Measurements from ENCODE around the gene UST. TPM values are rescaled to one million over a fixed set of nuclear protein-coding genes. Genes with fewer than 3 reads are reported as not detected.
"Not testable (repeated sequence)": the region's sequence is repeated elsewhere in the genome, so short reads cannot be mapped to it uniquely, and the experiment has no call there.

Gene UST
- total RNA-seq, 1 donor from 2014 or later, result 9.7 TPM

DNA sequence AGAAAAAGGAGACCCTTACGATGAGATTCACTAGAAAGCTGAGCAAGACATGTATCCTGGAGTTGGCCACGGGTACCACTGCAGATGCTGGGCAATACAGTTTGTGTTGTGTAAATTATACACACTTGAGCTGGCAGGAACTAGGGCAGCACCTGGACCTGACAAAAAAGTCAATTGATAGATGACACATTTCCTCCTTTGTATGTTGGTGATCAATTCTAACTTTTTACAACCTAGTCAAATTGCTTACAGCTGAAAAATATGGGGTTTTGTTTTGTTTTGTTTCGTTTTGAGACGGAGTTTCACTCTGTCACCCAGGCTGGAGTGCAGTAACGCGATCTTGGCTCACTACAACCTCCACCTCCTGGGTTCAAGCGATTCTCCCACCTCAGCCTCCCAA lies 108.9 kb downstream of the UST start:
- Mint-ChIP-seq H3K27ac (no peak overlapping the region), H3K27me3 (no peaks in the 10 kb centered on the region), H3K36me3 (peaks cover 3% of the 10 kb centered on the region), H3K4me1 (ENCODE audit: unreplicated experiment) (peaks cover 37% of the 10 kb centered on the region), H3K4me3 (no peak overlapping the region), H3K9me3 (peaks cover 15% of the 10 kb centered on the region)
- no peak for TF ChIP-seq CTCF (conservative IDR thresholded peaks at IDR 0.05)
- no peak for DNase-seq (ENCODE audit: extremely low spot score, unreplicated experiment)

- Mint-ChIP-seq H3K27ac (no peak overlapping the region), H3K36me3 (peaks cover 3% of the 10 kb centered on the region), H3K9me3 (peaks cover 15% of the 10 kb centered on the region), H3K4me1 (ENCODE audit: unreplicated experiment) (peaks cover 20% of the 10 kb centered on the region), H3K4me3 (no peak overlapping the region), H3K27me3 (no peaks in the 10 kb centered on the region)
- TF ChIP-seq CTCF (conservative IDR thresholded peaks at IDR 0.05), result no peak
- no peak for DNase-seq (ENCODE audit: extremely low spot score, unreplicated experiment)
Measured at GRCh38 chr6:148857798-148858390, 111.1 kb downstream of the UST start.

DNA sequence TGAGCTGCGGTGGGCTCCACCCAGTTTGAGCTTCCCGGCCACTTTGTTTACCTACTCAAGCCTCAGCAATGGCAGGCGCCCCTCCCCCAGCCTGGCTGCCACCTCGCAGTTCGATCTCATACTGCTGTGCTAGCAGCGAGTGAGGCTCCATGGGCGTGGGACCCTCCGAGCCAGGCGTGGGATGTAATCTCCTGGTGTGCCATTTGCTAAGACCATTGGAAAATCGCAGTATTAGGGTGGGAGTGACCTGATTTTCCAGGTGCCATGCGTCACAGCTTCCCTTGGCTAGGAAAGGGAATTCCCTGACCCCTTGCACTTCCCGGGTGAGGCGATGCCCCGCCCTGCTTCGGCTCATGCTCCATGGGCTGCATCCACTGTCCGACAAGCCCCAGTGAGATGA lies 117.3 kb downstream of the UST start:
- H3K36me3 Mint-ChIP-seq; H3K27me3 Mint-ChIP-seq; H3K4me3 Mint-ChIP-seq; H3K9me3 Mint-ChIP-seq; H3K4me1 Mint-ChIP-seq (ENCODE audit: unreplicated experiment); DNase-seq (ENCODE audit: extremely low spot score, unreplicated experiment); H3K27ac Mint-ChIP-seq: not testable (repeated sequence)

DNA sequence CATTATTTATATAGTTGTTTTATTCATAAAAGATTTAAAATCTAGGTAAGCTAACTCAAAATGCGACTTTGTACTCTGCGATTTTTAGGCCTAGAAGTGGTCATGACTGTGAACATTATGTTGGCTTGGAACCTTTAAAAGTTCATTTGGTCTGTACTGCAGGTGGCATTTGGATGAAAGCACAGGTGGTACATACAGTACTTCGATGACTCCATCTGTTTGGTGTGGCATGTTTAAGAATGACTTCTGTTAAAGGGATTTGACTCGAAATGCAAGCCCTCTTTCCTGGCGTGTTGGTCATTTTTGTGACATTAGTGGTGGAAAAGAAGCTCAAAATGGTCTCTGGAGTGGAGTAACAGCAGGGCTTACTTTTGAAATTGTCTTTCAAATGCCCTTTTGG lies 118.1 kb downstream of the UST start:
- Mint-ChIP-seq H3K9me3 (no peaks in the 10 kb centered on the region), H3K27me3 (no peaks in the 10 kb centered on the region), H3K4me1 (ENCODE audit: unreplicated experiment) (peaks cover 8% of the 10 kb centered on the region), H3K36me3 (no peaks in the 10 kb centered on the region), H3K4me3 (no peak overlapping the region), H3K27ac (no peak overlapping the region)
- no peak for DNase-seq (ENCODE audit: extremely low spot score, unreplicated experiment)
- TF ChIP-seq CTCF (conservative IDR thresholded peaks at IDR 0.05), result no peak

DNA sequence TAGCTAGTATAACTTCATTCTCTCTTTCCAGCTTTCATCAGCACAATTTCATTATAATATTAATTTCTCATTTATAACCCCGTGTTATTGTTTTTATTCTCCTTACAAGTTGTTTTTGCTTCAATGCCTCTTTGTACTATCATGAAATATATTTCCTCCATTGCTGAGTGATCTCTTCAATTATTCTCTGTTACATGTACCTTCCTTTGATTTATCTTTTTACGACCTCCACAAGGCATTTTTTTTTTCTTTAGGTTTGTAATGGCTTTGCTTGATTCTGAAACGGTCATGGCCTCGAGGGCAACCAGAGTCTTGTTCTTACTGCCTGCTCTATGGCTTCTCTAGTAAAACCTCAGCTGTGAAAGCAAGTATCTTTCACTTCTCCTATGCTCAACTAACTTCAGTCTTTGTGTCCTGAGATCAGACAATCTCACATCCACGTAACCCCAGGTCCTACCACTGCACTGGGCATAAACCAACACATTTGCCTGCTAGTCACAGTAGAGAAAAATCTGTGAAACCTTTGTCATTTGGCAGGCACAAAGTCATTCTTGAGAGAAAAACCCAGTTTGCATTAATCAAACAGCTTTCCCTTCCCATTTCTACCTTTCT lies 119.9 kb downstream of the UST start:
- Mint-ChIP-seq H3K27me3 (no peaks in the 10 kb centered on the region), H3K4me3 (no peak overlapping the region), H3K4me1 (ENCODE audit: unreplicated experiment) (peaks cover 8% of the 10 kb centered on the region), H3K27ac (no peak overlapping the region), H3K9me3 (peaks cover 4% of the 10 kb centered on the region), H3K36me3 (no peaks in the 10 kb centered on the region)
- DNase-seq (ENCODE audit: extremely low spot score, unreplicated experiment), result no peak
- TF ChIP-seq CTCF (conservative IDR thresholded peaks at IDR 0.05), result no peak

- Mint-ChIP-seq H3K4me3 (no peak overlapping the region), H3K27ac (no peak overlapping the region), H3K36me3 (no peaks in the 10 kb centered on the region), H3K9me3 (peaks cover 4% of the 10 kb centered on the region), H3K4me1 (ENCODE audit: unreplicated experiment) (peaks cover 8% of the 10 kb centered on the region), H3K27me3 (no peaks in the 10 kb centered on the region)
- DNase-seq (ENCODE audit: extremely low spot score, unreplicated experiment), result no peak
- TF ChIP-seq CTCF (conservative IDR thresholded peaks at IDR 0.05), result no peak
Measured at GRCh38 chr6:148867862-148868261, 121.0 kb downstream of the UST start.
